DND-41 (cell line): ENCODE results near the gene CHST14.
A peak's percentile ranks its signal among the peaks of the same experiment; 100 is the strongest.

Experiments
- ATAC-seq: fragments of 200-7000 bp; cut with Tn5 transposase; 3 replicates; pipeline ENCODE4 v1.9.1; 2021; ENCODE audit warnings: low read depth; ENCODE audit not compliant: insufficient read depth
- DNase-seq: peaks from one replicate; pipeline ENCODE4 v3.0.0-alpha.2; 2020
- H2AFZ ChIP-seq: 2 replicates; pipeline ENCODE4 v1.6.0; 2012; ENCODE audit warnings: low read depth, low read length
- H3K27ac ChIP-seq: 2 replicates; pipeline ENCODE4 v1.5.1; 2012; ENCODE audit warnings: low read length, inconsistent platforms
- H3K27me3 ChIP-seq: fragments of 200-600 bp; sonication (generic); 2 replicates; pipeline ENCODE4 v1.6.0; 2012; ENCODE audit warnings: low read length, mild to moderate bottlenecking, inconsistent platforms; ENCODE audit not compliant: insufficient read depth, poor library complexity
- H3K36me3 ChIP-seq: 2 replicates; pipeline ENCODE4 v1.5.1; 2012; ENCODE audit warnings: low read length, inconsistent platforms; ENCODE audit not compliant: insufficient read depth
- H3K4me1 ChIP-seq: 2 replicates; pipeline ENCODE4 v1.5.1; 2012; ENCODE audit warnings: mild to moderate bottlenecking, low read length; ENCODE audit not compliant: insufficient read depth
- H3K4me2 ChIP-seq: 2 replicates; pipeline ENCODE4 v1.6.0; 2012; ENCODE audit warnings: mild to moderate bottlenecking, moderate library complexity, low read length, inconsistent platforms; ENCODE audit not compliant: insufficient read depth
- H3K4me3 ChIP-seq, 2 experiments: fragments of 200-600 bp in 1 of 2; shearing (Covaris generic) in 1 of 2; 2 replicates each; pipeline ENCODE4 v1.5.1; 2012 to 2016; ENCODE audit warnings: inconsistent platforms in 2 of 2, low read length in 2 of 2, mild to moderate bottlenecking in 2 of 2, low read depth in 1 of 2, moderate library complexity in 1 of 2
- H3K79me2 ChIP-seq: 2 replicates; pipeline ENCODE4 v1.6.0; 2012; ENCODE audit warnings: low read length, inconsistent platforms; ENCODE audit not compliant: insufficient read depth
- H3K9ac ChIP-seq: 2 replicates; pipeline ENCODE4 v1.6.0; 2012; ENCODE audit warnings: low read depth, mild to moderate bottlenecking, inconsistent platforms, low read length, moderate library complexity
- H3K9me3 ChIP-seq: 2 replicates; pipeline ENCODE4 v1.5.1; 2012; ENCODE audit warnings: low read length, moderate library complexity, mild to moderate bottlenecking, inconsistent platforms; ENCODE audit not compliant: insufficient read depth, severe bottlenecking
- H4K20me1 ChIP-seq: 2 replicates; pipeline ENCODE4 v1.6.0; 2012; ENCODE audit warnings: low read length; ENCODE audit not compliant: insufficient read depth
- EZH2 ChIP-seq: IDR thresholded peaks from 3 replicates; pipeline ENCODE4 v1.6.1; 2012; ENCODE audit warnings: borderline replicate concordance, low read depth, mild to moderate bottlenecking, moderate library complexity, low read length, inconsistent platforms; ENCODE audit not compliant: severe bottlenecking
- TF ChIP-seq, protein P1 (sequence below): IDR thresholded peaks from 2 replicates; pipeline ENCODE4 v1.5.1; 2012; ENCODE audit warnings: borderline replicate concordance, low read length, moderate library complexity, mild to moderate bottlenecking; ENCODE audit not compliant: poor library complexity, severe bottlenecking; ENCODE audit errors: extremely low read depth

Gene CHST14

DNA sequence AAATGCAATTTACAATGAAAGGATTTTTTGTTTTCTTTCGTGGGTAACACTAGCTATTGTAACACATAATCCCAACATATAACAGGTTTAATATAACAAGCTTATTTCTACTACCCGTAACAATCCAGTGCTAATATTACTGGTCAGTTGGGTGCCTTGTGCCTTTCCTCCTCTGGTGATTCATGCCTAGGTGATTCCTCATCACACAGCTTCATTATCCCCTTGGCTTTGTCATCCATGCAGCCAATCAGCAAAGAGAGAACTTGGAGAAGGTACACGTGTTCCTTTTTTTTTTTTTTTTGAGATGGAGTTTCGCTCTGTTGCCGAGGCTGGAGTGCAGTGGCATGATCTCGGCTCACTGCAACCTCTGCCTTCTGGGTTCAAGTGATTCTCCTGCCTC lies 30.7 kb downstream of the CHST14 start:
- Histone ChIP-seq H4K20me1 (no peaks in the 10 kb centered on the region), H3K9ac (no peak overlapping the region), H3K4me2 (no peak overlapping the region), H3K27ac (no peak overlapping the region), H3K4me3 (no peak overlapping the region), H3K9me3 (no peaks in the 10 kb centered on the region), H3K36me3 (no peaks in the 10 kb centered on the region), H3K4me1 (peaks cover 2% of the 10 kb centered on the region), H3K27me3 (no peaks in the 10 kb centered on the region), H2AFZ (no peak overlapping the region), H3K79me2 (no peaks in the 10 kb centered on the region)
- no peak for DNase-seq
- no peak for ATAC-seq
- TF ChIP-seq, protein P1, sequence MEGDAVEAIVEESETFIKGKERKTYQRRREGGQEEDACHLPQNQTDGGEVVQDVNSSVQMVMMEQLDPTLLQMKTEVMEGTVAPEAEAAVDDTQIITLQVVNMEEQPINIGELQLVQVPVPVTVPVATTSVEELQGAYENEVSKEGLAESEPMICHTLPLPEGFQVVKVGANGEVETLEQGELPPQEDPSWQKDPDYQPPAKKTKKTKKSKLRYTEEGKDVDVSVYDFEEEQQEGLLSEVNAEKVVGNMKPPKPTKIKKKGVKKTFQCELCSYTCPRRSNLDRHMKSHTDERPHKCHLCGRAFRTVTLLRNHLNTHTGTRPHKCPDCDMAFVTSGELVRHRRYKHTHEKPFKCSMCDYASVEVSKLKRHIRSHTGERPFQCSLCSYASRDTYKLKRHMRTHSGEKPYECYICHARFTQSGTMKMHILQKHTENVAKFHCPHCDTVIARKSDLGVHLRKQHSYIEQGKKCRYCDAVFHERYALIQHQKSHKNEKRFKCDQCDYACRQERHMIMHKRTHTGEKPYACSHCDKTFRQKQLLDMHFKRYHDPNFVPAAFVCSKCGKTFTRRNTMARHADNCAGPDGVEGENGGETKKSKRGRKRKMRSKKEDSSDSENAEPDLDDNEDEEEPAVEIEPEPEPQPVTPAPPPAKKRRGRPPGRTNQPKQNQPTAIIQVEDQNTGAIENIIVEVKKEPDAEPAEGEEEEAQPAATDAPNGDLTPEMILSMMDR, result no peak
- no peak for TF ChIP-seq EZH2

DNA sequence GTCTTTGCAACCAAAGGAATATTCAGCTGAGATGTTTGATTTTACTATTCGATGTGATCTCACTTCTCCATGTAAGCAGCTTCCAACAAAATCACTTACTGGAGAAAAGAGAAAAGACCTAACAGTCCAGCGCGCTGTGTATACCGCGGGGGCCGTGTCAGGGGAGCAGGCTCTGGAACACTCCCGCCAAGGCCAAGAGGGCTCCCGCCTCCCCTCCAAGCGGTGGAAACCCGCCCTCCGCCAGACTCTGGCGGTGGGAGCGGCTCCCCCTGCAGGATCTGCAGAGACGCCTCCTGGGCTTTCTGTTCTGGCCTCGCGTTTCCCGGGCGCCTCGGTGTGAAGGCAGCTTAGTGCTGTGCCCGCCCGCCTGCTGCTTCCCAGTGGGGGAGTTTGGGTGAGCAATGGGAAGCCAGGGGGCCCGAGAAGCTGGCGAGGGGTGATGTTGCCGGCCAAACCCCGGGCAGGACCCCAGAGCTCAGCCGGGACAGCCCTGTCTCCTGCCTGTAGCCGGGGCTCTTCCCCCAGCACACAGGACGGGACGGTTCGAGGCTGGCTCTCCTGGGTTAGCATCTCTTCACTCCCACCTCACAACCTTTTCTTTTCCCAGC lies 36.3 kb downstream of the CHST14 start:
- TF ChIP-seq, protein P1, result peak; percentile 80
- no peak for TF ChIP-seq EZH2
- Histone ChIP-seq H3K4me3 (peak overlapping the region in 1 of 2 experiments; percentile 14; a peak in 1 of 4 replicates), H3K9ac (peak overlapping the region; percentile 36), H3K27ac (no peak overlapping the region), H3K27me3 (no peaks in the 10 kb centered on the region), H3K79me2 (no peaks in the 10 kb centered on the region), H3K9me3 (no peaks in the 10 kb centered on the region), H4K20me1 (no peaks in the 10 kb centered on the region), H3K4me1 (peaks cover 13% of the 10 kb centered on the region), H3K36me3 (no peaks in the 10 kb centered on the region), H2AFZ (peak overlapping the region; percentile 70), H3K4me2 (peak overlapping the region; percentile 60)
- ATAC-seq (peak; percentile 100), DNase-seq (peak; percentile 80)

DNA sequence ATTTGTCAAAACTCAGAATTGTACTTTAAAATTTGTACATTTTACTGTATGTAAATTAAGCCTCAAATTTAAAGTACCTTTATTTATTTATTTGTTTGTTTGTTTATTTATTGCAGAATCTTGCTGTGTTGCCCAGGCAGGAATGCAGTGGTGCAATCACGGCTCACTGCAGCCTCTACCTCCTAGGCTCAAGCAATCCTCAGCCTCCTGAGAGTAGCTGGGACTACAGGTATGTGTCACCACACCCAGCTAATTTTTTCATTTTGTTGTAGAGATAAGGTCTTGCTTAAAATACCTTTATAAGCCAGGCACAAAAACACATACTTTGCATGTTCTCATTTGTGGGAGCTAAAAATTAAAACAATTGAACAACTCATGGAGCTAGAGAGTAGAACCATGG lies 37.4 kb downstream of the CHST14 start:
- no peaks in the 10 kb centered on the region for H3K79me2 ChIP-seq
- no peaks in the 10 kb centered on the region for H3K9me3 ChIP-seq
- H3K36me3 ChIP-seq, result no peaks in the 10 kb centered on the region
- ATAC-seq (no peak), DNase-seq (no peak)
- no peaks in the 10 kb centered on the region for H4K20me1 ChIP-seq
- TF ChIP-seq, protein P1, result no peak
- TF ChIP-seq EZH2, result no peak
- no peak overlapping the region for H2AFZ ChIP-seq
- H3K27me3 ChIP-seq, result no peaks in the 10 kb centered on the region
- H3K9ac ChIP-seq, result no peak overlapping the region
- H3K4me2 ChIP-seq, result no peak overlapping the region
- H3K4me1 ChIP-seq, result peaks cover 13% of the 10 kb centered on the region
- H3K27ac ChIP-seq, result no peak overlapping the region
- no peak overlapping the region for H3K4me3 ChIP-seq
